DND-41 (cell line): ENCODE results near the gene TOPAZ1.

Experiments
- EZH2 ChIP-seq: IDR thresholded peaks from 3 replicates; pipeline ENCODE4 v1.6.1; 2012; ENCODE audit warnings: borderline replicate concordance, low read depth, mild to moderate bottlenecking, moderate library complexity, low read length, inconsistent platforms; ENCODE audit not compliant: severe bottlenecking
- TF ChIP-seq, protein P1 (sequence below): IDR thresholded peaks from 2 replicates; pipeline ENCODE4 v1.5.1; 2012; ENCODE audit warnings: borderline replicate concordance, low read length, moderate library complexity, mild to moderate bottlenecking; ENCODE audit not compliant: poor library complexity, severe bottlenecking; ENCODE audit errors: extremely low read depth

DNA sequence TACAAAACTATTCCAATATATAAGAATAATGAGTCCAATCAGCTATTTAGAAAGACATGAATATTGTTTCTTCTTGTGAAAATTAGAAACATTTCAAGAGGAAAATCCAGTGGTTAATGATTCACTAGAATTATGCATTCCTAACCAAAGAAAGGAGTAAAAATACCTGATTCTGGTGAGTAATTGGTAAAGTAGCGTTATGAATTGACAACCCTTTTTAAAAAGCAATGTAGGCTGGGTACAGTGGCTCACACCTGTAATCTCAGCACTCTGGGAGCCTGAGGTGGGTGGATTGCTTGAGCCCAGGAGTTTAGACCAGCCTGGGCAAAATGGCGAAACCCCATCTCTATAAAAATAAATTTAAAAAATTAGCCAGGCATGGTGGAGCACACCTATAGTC lies 43.3 kb downstream of the TOPAZ1 start:
- TF ChIP-seq, protein P1, sequence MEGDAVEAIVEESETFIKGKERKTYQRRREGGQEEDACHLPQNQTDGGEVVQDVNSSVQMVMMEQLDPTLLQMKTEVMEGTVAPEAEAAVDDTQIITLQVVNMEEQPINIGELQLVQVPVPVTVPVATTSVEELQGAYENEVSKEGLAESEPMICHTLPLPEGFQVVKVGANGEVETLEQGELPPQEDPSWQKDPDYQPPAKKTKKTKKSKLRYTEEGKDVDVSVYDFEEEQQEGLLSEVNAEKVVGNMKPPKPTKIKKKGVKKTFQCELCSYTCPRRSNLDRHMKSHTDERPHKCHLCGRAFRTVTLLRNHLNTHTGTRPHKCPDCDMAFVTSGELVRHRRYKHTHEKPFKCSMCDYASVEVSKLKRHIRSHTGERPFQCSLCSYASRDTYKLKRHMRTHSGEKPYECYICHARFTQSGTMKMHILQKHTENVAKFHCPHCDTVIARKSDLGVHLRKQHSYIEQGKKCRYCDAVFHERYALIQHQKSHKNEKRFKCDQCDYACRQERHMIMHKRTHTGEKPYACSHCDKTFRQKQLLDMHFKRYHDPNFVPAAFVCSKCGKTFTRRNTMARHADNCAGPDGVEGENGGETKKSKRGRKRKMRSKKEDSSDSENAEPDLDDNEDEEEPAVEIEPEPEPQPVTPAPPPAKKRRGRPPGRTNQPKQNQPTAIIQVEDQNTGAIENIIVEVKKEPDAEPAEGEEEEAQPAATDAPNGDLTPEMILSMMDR: no peak
- no peak for TF ChIP-seq EZH2
